H1 (cell line): ENCODE measurements around the gene SLC25A21. TPM values are rescaled to one million over a fixed set of nuclear protein-coding genes. Genes with fewer than 3 reads are reported as not detected.

Source experiments
- CTCF ChIA-PET: fragments of 300-600 bp; sonication (Branson Sonifier 250); formaldehyde crosslinking; loops from one replicate; lab custom pipeline; 2021; ENCODE audit not compliant: partially characterized antibody; lab: Charles Lee
- POLR2A ChIA-PET: fragments of 300-600 bp; sonication (Branson Sonifier 250); formaldehyde crosslinking; loops from one replicate; lab custom pipeline; 2021; ENCODE audit warnings: inconsistent platforms; ENCODE audit not compliant: partially characterized antibody; lab: Charles Lee
- DNase-seq, 2 experiments: peaks; one replicate each; pipeline versions ENCODE4 v3.0.0 to v3.0.0-alpha.2; 2010 to 2022; ENCODE audit warnings: low spot score in 2 of 2, low read depth in 1 of 2, mixed read lengths in 1 of 2
- FAIRE-seq: peaks from 2 replicates; lab custom pipeline; 2011; peaks lifted over from hg19 to GRCh38; lab: Jason Lieb, UNC
- H2AFZ ChIP-seq: 2 replicates; pipeline ENCODE4 v1.8.1; 2012; ENCODE audit warnings: low read length, inconsistent platforms
- H2AK5ac ChIP-seq: 2 replicates; pipeline ENCODE4 v1.6.1; 2013; ENCODE audit warnings: low read depth, low read length
- H2BK120ac ChIP-seq: replicated peaks from 2 replicates; pipeline ENCODE3; 2013; ENCODE audit warnings: low read depth, low read length, inconsistent platforms
- H2BK12ac ChIP-seq: 2 replicates; pipeline ENCODE4 v1.6.1; 2013; ENCODE audit warnings: low read depth, low read length
- H2BK15ac ChIP-seq: 2 replicates; pipeline ENCODE4 v1.6.1; 2013; ENCODE audit warnings: low read length
- H2BK20ac ChIP-seq: 2 replicates; pipeline ENCODE4 v1.6.1; 2013; ENCODE audit warnings: low read length
- H2BK5ac ChIP-seq: 2 replicates; pipeline ENCODE4 v1.6.1; 2013; ENCODE audit warnings: low read depth, low read length
- H3K14ac ChIP-seq: 2 replicates; pipeline ENCODE4 v1.6.1; 2013; ENCODE audit warnings: inconsistent platforms; ENCODE audit not compliant: insufficient read length
- H3K18ac ChIP-seq: 2 replicates; pipeline ENCODE4 v1.6.1; 2013; ENCODE audit warnings: low read length; ENCODE audit errors: extremely low read depth
- H3K23ac ChIP-seq: 2 replicates; pipeline ENCODE4 v1.6.1; 2013; ENCODE audit warnings: inconsistent platforms; ENCODE audit not compliant: insufficient read length
- H3K23me2 ChIP-seq: 2 replicates; pipeline ENCODE4 v1.6.1; 2013; ENCODE audit warnings: low read depth, low read length
- H3K27ac ChIP-seq: 2 replicates; pipeline ENCODE4 v1.6.1; 2011; ENCODE audit warnings: low read depth, low read length, inconsistent platforms
- H3K27me3 ChIP-seq, 4 experiments: replicated peaks in 1 of 4; 1 replicate in 1 of 4; 2 replicates in 3 of 4; pipeline versions ENCODE4 v1.6.1 to v1.8.1; 2011 to 2013; ENCODE audit warnings: low read length in 3 of 4, mild to moderate bottlenecking in 3 of 4, inconsistent platforms in 2 of 4, mixed read lengths in 2 of 4, moderate library complexity in 1 of 4; ENCODE audit not compliant: control insufficient read depth in 3 of 4, insufficient read depth in 3 of 4; ENCODE audit errors: extremely low read depth in 1 of 4
- H3K36me3 ChIP-seq, 4 experiments: 2 replicates each; pipeline versions ENCODE4 v1.6.1 to v1.8.1; 2011 to 2013; ENCODE audit warnings: mild to moderate bottlenecking in 4 of 4, low read length in 3 of 4, moderate library complexity in 2 of 4, control low read depth in 1 of 4, inconsistent platforms in 1 of 4; ENCODE audit not compliant: insufficient read depth in 4 of 4, control insufficient read depth in 2 of 4
- H3K4ac ChIP-seq: replicated peaks from 2 replicates; pipeline ENCODE3; 2013; ENCODE audit warnings: low read length, low read depth, mixed read lengths, inconsistent platforms; ENCODE audit not compliant: insufficient read length
- H3K4me1 ChIP-seq, 4 experiments: replicated peaks in 1 of 4; 1 replicate in 1 of 4; 2 replicates in 3 of 4; pipeline versions ENCODE4 v1.6.1 to v1.8.1; 2011 to 2013; ENCODE audit warnings: low read length in 3 of 4, inconsistent platforms in 2 of 4, mixed read lengths in 1 of 4; ENCODE audit not compliant: insufficient read depth in 4 of 4, control insufficient read depth in 3 of 4
- H3K4me2 ChIP-seq, 2 experiments: 2 replicates each; pipeline versions ENCODE4 v1.6.1 to v1.8.1; 2011 to 2013; ENCODE audit warnings: low read depth in 2 of 2, low read length in 2 of 2, control low read depth in 1 of 2, inconsistent platforms in 1 of 2, mild to moderate bottlenecking in 1 of 2; ENCODE audit not compliant: insufficient read depth in 1 of 2
- H3K4me3 ChIP-seq, 4 experiments: fragments of 200-600, 300-600 bp in 1 of 4; sonication (generic), shearing (Covaris generic), sonication (Bioruptor Twin) in 1 of 4; 2 replicates each; pipeline versions ENCODE4 v1.5.1 to v1.8.1; 2011 to 2016; ENCODE audit warnings: low read length in 4 of 4, low read depth in 3 of 4, control low read depth in 2 of 4, inconsistent platforms in 2 of 4, mild to moderate bottlenecking in 2 of 4, mixed read lengths in 1 of 4, moderate library complexity in 1 of 4; ENCODE audit not compliant: insufficient read depth in 2 of 4; ENCODE audit errors: extremely low read depth in 1 of 4
- H3K56ac ChIP-seq: replicated peaks from 2 replicates; pipeline ENCODE3; 2013; ENCODE audit warnings: low read depth, mild to moderate bottlenecking, mixed read lengths, low read length, inconsistent platforms; ENCODE audit not compliant: insufficient read length
- H3K79me1 ChIP-seq: 2 replicates; pipeline ENCODE4 v1.6.1; 2013; ENCODE audit warnings: low read depth, low read length, control low read depth
- H3K79me2 ChIP-seq, 2 experiments: 2 replicates each; pipeline versions ENCODE4 v1.6.1 to v1.8.1; 2012 to 2013; ENCODE audit warnings: low read length in 2 of 2, mild to moderate bottlenecking in 2 of 2, inconsistent platforms in 1 of 2; ENCODE audit not compliant: insufficient read depth in 2 of 2, control insufficient read depth in 1 of 2
- H3K9ac ChIP-seq, 4 experiments: replicated peaks in 1 of 4; 1 replicate in 1 of 4; 2 replicates in 3 of 4; pipeline versions ENCODE4 v1.6.1 to v1.8.1; 2011 to 2013; ENCODE audit warnings: low read depth in 3 of 4, low read length in 3 of 4, control low read depth in 2 of 4, mild to moderate bottlenecking in 2 of 4, moderate library complexity in 2 of 4, inconsistent platforms in 1 of 4; ENCODE audit errors: extremely low read depth in 1 of 4
- H3K9me3 ChIP-seq, 2 experiments: 2 replicates each; pipeline versions ENCODE4 v1.6.1 to v1.8.1; 2012 to 2013; ENCODE audit warnings: mild to moderate bottlenecking in 2 of 2, moderate library complexity in 2 of 2, control low read depth in 1 of 2, inconsistent platforms in 1 of 2, low read depth in 1 of 2, low read length in 1 of 2, mixed read lengths in 1 of 2; ENCODE audit not compliant: insufficient read depth in 2 of 2
- H4K20me1 ChIP-seq, 2 experiments: replicated peaks in 1 of 2; 2 replicates each; pipeline versions ENCODE3 to v1.8.1; 2011 to 2013; ENCODE audit warnings: inconsistent platforms in 2 of 2, low read length in 2 of 2, mild to moderate bottlenecking in 1 of 2; ENCODE audit not compliant: insufficient read depth in 2 of 2, control insufficient read depth in 1 of 2
- H4K5ac ChIP-seq: 2 replicates; pipeline ENCODE4 v1.6.1; 2013; ENCODE audit warnings: low read length, low read depth, mixed read lengths, inconsistent platforms; ENCODE audit not compliant: insufficient read length
- H4K8ac ChIP-seq: 2 replicates; pipeline ENCODE4 v1.8.0; 2013; ENCODE audit warnings: mild to moderate bottlenecking, moderate library complexity, low read length, inconsistent platforms; ENCODE audit not compliant: insufficient read depth; ENCODE audit errors: extremely low read depth
- H4K91ac ChIP-seq: replicated peaks from 2 replicates; pipeline ENCODE3; 2013; ENCODE audit warnings: low read length, mixed read lengths, inconsistent platforms; ENCODE audit not compliant: insufficient read length
- ASH2L ChIP-seq: fragments of 200-600, 300-600 bp; sonication (generic); IDR thresholded peaks from one replicate; pipeline ENCODE4 v1.7.1; 2017; ENCODE audit warnings: low read length
- CTBP2 ChIP-seq: IDR thresholded peaks from 2 replicates; pipeline ENCODE4 v1.7.0; 2011; ENCODE audit warnings: borderline replicate concordance, mild to moderate bottlenecking, moderate library complexity, mixed read lengths, low read length; ENCODE audit not compliant: insufficient read depth, insufficient read length
- EP300 ChIP-seq, 2 experiments: IDR thresholded peaks; 1 replicate in 1 of 2; 2 replicates in 1 of 2; pipeline ENCODE4 v1.6.1; 2011 to 2012; ENCODE audit warnings: low read depth in 2 of 2, low read length in 2 of 2, mild to moderate bottlenecking in 2 of 2, borderline replicate concordance in 1 of 2, inconsistent platforms in 1 of 2, moderate library complexity in 1 of 2
- JUN ChIP-seq: IDR thresholded peaks from 2 replicates; pipeline ENCODE4 v1.6.1; 2011; ENCODE audit warnings: low read depth, mild to moderate bottlenecking, improper control_type of control experiment, low read length
- JUND ChIP-seq: IDR thresholded peaks from 2 replicates; pipeline ENCODE4 v1.6.1; 2011; ENCODE audit warnings: mild to moderate bottlenecking, improper control_type of control experiment, low read length
- MAFK ChIP-seq: IDR thresholded peaks from 2 replicates; pipeline ENCODE4 v1.6.1; 2012; ENCODE audit warnings: low read depth, mild to moderate bottlenecking, improper control_type of control experiment, low read length
- MAX ChIP-seq: IDR thresholded peaks from 2 replicates; pipeline ENCODE4 v1.6.1; 2012; ENCODE audit warnings: inconsistent platforms
- POU5F1 ChIP-seq: IDR thresholded peaks from 2 replicates; pipeline ENCODE4 v1.6.1; 2011; ENCODE audit warnings: low read depth, mild to moderate bottlenecking, low read length, moderate library complexity
- SAP30 ChIP-seq: fragments of 300-600 bp; sonication (generic); IDR thresholded peaks from 2 replicates; pipeline ENCODE4 v1.7.1; 2012; ENCODE audit warnings: low read length, moderate library complexity, mild to moderate bottlenecking, inconsistent platforms; ENCODE audit not compliant: insufficient read depth, insufficient replicate concordance
- SIN3A ChIP-seq, 2 experiments: IDR thresholded peaks in 1 of 2; conservative IDR thresholded peaks in 1 of 2; 2 replicates each; pipeline ENCODE4 v1.6.1; 2011 to 2012; ENCODE audit warnings: low read length in 2 of 2, improper control_type of control experiment in 1 of 2, low read depth in 1 of 2, mild to moderate bottlenecking in 1 of 2
- SP4 ChIP-seq: IDR thresholded peaks from 2 replicates; pipeline ENCODE4 v1.6.1; 2012; ENCODE audit warnings: low read length, inconsistent platforms
- TAF1 ChIP-seq: IDR thresholded peaks from 2 replicates; pipeline ENCODE4 v1.6.1; 2011; ENCODE audit warnings: mild to moderate bottlenecking, low read depth, low read length
- TAF7 ChIP-seq: optimal IDR thresholded peaks from 2 replicates; pipeline ENCODE3; 2011; ENCODE audit warnings: low read depth, mild to moderate bottlenecking, inconsistent platforms, low read length, moderate library complexity, borderline replicate concordance
- WGBS, 2 experiments: shearing (Covaris generic) in 1 of 2; methylation state at CpG; one replicate each; pipeline versions ENCODE4 v1.1.6 to v1.1.7; 2013 to 2015; ENCODE audit warnings: low lambda C conversion rate in 2 of 2, mixed read lengths in 2 of 2, inconsistent platforms in 1 of 2, low coverage in 1 of 2, missing lambda C conversion rate in 1 of 2; ENCODE audit not compliant: insufficient replicate concordance in 2 of 2, insufficient coverage in 1 of 2, insufficient read length in 1 of 2; ENCODE audit errors: extremely low coverage in 1 of 2, missing lambda C conversion rate in 1 of 2; 5-methylcytosine and 5-hydroxymethylcytosine counted together
- polyA plus RNA-seq, 7 experiments: library from polyadenylated mRNA; depleted of rRNA in 3 of 7; stranded (reverse) in 5 of 7; unstranded in 2 of 7; fragments of >200 nt in 5 of 7; fragments of 200-250 nt in 2 of 7; gene quantifications; 1 replicate in 5 of 7; 2 replicates in 1 of 7; 4 replicates in 1 of 7; pipeline versions ENCODE4 v1.2.1 to v1.2.3, GENCODE V29; 2011 to 2013; ENCODE audit warnings: missing spikeins in 2 of 7, mixed read lengths in 2 of 7
- total RNA-seq: library from RNA; stranded (reverse); fragmentation: NEBNext Ultra II Directional; extraction: Animal tissue kit (Norgen Biotek cat#: 25700); gene quantifications from 2 replicates; pipeline ENCODE4 v1.2.1, GENCODE V29; 2021

SLC25A21 gene
- total and polyA plus RNA-seq, 2 of the 8 experiments (the other 6 are each of a cell fraction or from before 2014, with no cell fraction given) = 6.9 to 15.7 TPM

GRCh38 chr14:36723530-36723929 is 448.9 kb downstream of the SLC25A21 start:
- no peak for FAIRE-seq
- CTCF ChIA-PET = interaction anchor here (1.0 to 6.5 kb wide), 3 partner anchors 8 to 72 kb away, joined by 3 to 43 read pairs (median 7); no protein-coding TSS in a partner anchor

More at GRCh38 chr14:36723530-36723929, 448.9 kb downstream of the SLC25A21 start:
- no peak overlapping the region for H4K8ac ChIP-seq
- H3K79me2 ChIP-seq = no peaks in the 10 kb centered on the region
- H3K27me3 ChIP-seq = no peaks in the 10 kb centered on the region
- no peaks in the 10 kb centered on the region for H3K79me1 ChIP-seq
- no peak overlapping the region for H2BK12ac ChIP-seq
- H2BK15ac ChIP-seq = no peak overlapping the region
- no peak overlapping the region for H3K9ac ChIP-seq
- H3K4me2 ChIP-seq = no peak overlapping the region
- H3K23me2 ChIP-seq = no peaks in the 10 kb centered on the region
- H3K9me3 ChIP-seq = no peaks in the 10 kb centered on the region
- TF ChIP-seq TAF7 = no peak
- no peak for TF ChIP-seq MAFK
- TF ChIP-seq CTBP2 = no peak
- TF ChIP-seq SP4 = no peak
- no peak for TF ChIP-seq POU5F1
- TF ChIP-seq MAX = no peak
- TF ChIP-seq EP300 (IDR thresholded peaks at IDR 0.05; ENCODE audit: borderline replicate concordance in 1 of 2, low read depth in 2 of 2, low read length in 2 of 2) = no peak
- TF ChIP-seq JUND = no peak
- TF ChIP-seq ASH2L = no peak
- no peak for TF ChIP-seq SIN3A (conservative IDR thresholded peaks at IDR 0.05 in 1 of 2, IDR thresholded peaks at IDR 0.05 in 1 of 2; ENCODE audit: low read depth in 1 of 2, low read length in 2 of 2)
- no peak for TF ChIP-seq JUN
- no peak for TF ChIP-seq SAP30
- TF ChIP-seq TAF1 = no peak
- H4K20me1 ChIP-seq = no peaks in the 10 kb centered on the region
- H2AFZ ChIP-seq = no peak overlapping the region
- H2AK5ac ChIP-seq = no peak overlapping the region
- H4K91ac ChIP-seq = no peak overlapping the region
- no peak overlapping the region for H3K4ac ChIP-seq
- no peak overlapping the region for H3K23ac ChIP-seq
- no peak overlapping the region for H3K27ac ChIP-seq
- POLR2A ChIA-PET = no interaction called here
- H4K5ac ChIP-seq = no peak overlapping the region
- H3K4me3 ChIP-seq = no peak overlapping the region
- H3K56ac ChIP-seq = no peak overlapping the region
- no peaks in the 10 kb centered on the region for H3K4me1 ChIP-seq
- H2BK120ac ChIP-seq = no peak overlapping the region
- H2BK20ac ChIP-seq = no peak overlapping the region
- no peak overlapping the region for H3K14ac ChIP-seq
- no peak for DNase-seq
- H2BK5ac ChIP-seq = no peak overlapping the region
- no peaks in the 10 kb centered on the region for H3K36me3 ChIP-seq
- no peak overlapping the region for H3K18ac ChIP-seq
- 86% methylated on average over 2 of the region's 2 CpGs; no CpG with 5 or more reads in 1 of the 2 experiments for WGBS, 2 experiments
